Metanephros (tissue), 2 donors: ENCODE measurements around the gene SPTAN1. TPM values are rescaled to one million over a fixed set of nuclear protein-coding genes. Genes with fewer than 3 reads are reported as not detected.

Source experiments
- small RNA-seq: library from RNA; depleted of rRNA; stranded (forward); fragments of <200 nt; gene quantifications from one replicate; pipeline ENCODE3, GENCODE V24; 2014; ENCODE audit warnings: low replicate concordance
- total RNA-seq: library from RNA; depleted of rRNA; stranded (reverse); fragments of >200 nt; gene quantifications from one replicate; pipeline ENCODE4 v1.2.3, GENCODE V29; 2014

SPTAN1 gene
- 573 TPM for total RNA-seq

DNA sequence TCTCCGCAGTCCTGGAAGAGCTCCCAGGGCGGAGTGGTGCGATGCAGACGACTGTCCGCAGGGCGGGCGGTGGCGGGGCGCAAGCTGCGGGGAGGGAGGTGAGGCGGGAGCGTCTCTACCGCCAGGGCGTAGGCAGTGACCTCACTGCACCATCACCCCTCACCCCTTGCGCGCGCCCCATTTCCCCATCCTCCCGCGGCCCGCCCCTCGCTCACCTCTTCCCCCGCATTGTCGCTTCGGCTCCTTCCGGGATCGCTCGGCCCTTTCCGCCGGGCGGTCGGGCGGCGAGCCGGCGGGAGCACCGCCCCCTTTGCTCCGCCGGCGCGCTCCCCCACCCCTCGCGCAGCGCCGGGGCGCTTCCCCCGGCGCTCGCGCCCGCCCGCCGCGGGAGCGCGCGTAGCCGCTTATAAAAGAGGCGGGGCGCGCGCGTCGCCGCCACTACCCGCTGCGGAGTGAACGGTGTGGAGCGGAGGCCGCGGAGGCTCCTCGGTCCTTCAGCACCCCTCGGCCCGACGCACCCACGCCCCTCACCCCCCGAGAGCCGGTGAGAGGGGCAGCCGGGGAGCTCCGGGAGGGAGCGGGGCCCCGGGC, at the start of gene SPTAN1:
SPTAN1 (plus strand) TSS at position 435 of the 591 bp plus-strand sequence. CDS start 14,154 bp downstream, outside the sequence.

DNA sequence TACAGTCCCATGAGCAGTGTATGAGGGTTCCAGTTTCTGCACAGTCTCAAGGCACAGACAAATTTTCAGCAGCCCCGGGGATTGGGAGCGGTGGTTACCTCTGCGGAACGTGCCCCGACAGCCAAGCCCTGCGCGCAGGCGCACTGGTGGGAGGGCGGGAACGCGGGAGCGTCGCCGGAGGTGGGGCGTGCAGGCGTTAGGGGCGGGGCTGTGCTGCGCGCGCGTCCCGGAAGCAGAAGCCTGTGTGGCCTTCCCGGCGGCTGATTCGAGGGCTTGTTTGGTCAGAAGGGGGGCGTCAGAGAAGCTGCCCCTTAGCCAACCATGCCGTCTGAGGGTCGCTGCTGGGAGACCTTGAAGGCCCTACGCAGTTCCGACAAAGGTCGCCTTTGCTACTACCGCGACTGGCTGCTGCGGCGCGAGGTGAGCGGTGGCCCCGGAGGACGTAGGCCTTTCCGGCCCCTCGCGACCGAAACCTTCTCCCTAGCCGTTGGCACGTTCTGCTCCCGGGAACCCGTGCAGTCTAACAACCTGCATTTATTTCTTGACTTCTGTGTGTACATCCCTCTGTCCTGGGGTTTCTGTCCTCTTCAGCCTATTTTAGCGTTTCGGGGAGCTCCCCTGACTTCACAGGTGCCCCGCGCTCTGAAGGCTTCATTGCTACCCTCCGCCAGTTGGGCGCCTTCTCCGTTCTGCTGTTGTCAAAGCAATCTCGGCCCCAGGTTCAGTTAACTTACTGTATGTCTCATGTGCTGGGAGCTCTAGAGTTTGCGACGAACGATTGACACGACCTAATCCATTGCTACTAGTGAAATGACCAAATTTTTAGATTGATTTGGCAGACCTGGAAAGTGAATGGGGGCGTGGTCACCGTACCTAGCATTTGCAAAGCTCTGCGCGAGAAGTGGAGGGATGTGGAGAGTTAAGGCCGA, 47.6 kb upstream of the SPTAN1 start, which contains the start of gene GLE1:
GLE1 (plus strand) TSS at position 235 of the 929 bp plus-strand sequence; CDS start at position 322, 87 bp downstream.

DNA sequence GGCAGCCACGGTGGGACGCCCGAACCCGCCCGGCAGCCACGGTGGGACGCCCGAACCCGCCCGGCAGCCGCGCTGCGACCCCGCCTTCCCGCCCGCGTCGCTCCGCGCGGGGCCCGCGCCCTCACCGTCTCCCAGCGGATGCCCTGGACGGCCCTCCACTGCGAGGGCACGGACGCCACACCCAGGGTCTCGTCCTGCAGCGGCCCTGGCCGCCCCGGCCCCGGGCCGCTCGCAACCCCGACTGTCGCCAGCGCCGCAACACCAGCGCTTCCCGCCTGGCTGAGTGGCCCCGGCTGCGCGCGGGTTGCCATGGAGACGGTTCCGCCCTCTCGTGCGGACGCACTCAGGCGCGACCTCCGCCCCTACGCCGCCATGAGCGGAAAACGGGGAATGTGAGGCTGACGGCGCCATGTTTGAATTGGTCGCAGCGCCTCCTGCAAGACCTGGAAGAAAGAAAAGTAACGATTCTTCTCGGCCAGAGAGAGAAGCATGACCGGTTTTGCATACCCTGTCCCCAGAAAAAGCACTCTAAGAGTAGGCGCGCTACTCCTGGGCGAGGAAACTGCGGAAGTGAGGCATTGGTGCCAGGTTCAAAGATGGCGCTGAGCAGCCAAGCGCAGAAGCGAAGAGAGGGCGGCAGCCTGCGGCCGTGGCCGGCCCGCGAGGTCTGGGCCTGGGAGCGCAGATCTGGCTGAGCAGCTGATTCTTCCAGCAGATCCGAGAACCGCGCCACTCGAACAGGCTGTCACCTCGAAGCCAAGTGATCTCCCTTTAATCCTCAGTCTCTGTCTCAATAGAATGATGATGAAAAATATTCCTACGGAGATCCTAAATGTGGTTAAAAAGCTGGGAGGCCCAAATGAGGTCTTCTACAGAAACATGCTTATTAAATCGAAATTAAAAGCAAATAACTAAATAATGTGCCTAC, 104.3 kb downstream of the SPTAN1 start, which contains the start of gene DYNC2I2:
DYNC2I2 (minus strand) TSS at position 432 of the 928 bp plus-strand sequence; CDS start at position 311, 121 bp downstream.

Small RNA genes within 50 kb of the gene (small RNA-seq; reads per million reads assigned to genes)
- not detected for gene RNU7-171P

Other genes starting within 250 kb of the SPTAN1 start
- 26.6 TPM for gene TRUB2, start 230.1 kb upstream of the SPTAN1 start, total RNA-seq
- 61.0 TPM for gene COQ4, start 229.7 kb upstream of the SPTAN1 start, total RNA-seq
- gene SLC27A4, start 212.1 kb upstream of the SPTAN1 start, total RNA-seq = 23.7 TPM
- gene URM1, start 181.2 kb upstream of the SPTAN1 start, total RNA-seq = 38.7 TPM
- 43.3 TPM for gene CERCAM, start 131.7 kb upstream of the SPTAN1 start, total RNA-seq
- 25.3 TPM for gene ODF2, start 96.6 kb upstream of the SPTAN1 start, total RNA-seq
- 17.7 TPM for gene GLE1, start 47.9 kb upstream of the SPTAN1 start, total RNA-seq
- gene DYNC2I2, start 104.3 kb downstream of the SPTAN1 start, total RNA-seq = 73.6 TPM
- gene SET, start 136.6 kb downstream of the SPTAN1 start, total RNA-seq = 203 TPM
- gene PKN3, start 149.9 kb downstream of the SPTAN1 start, total RNA-seq = 6.1 TPM
- 44.6 TPM for gene ZDHHC12, start 171.5 kb downstream of the SPTAN1 start, total RNA-seq
- gene ZER1, start 219.3 kb downstream of the SPTAN1 start, total RNA-seq = 49.2 TPM
- gene TBC1D13, start 234.7 kb downstream of the SPTAN1 start, total RNA-seq = 18.7 TPM